H9 (cell line): ENCODE measurements around the gene CAB39. TPM values are rescaled to one million over a fixed set of nuclear protein-coding genes. Genes with fewer than 3 reads are reported as not detected.

Source experiments
- DNase-seq: peaks from one replicate; pipeline ENCODE4 v3.0.0-alpha.2; 2017
- H2AFZ ChIP-seq: one replicate; pipeline ENCODE4 v1.6.1; 2013; ENCODE audit warnings: mild to moderate bottlenecking, low read length, control low read depth, moderate library complexity
- H2AK5ac ChIP-seq: 2 replicates; pipeline ENCODE4 v1.6.1; 2013; ENCODE audit warnings: low read length, control low read depth, mixed read lengths; ENCODE audit not compliant: insufficient read length
- H2BK120ac ChIP-seq: one replicate; pipeline ENCODE4 v1.6.1; 2013; ENCODE audit warnings: low read depth, mild to moderate bottlenecking, low read length, control low read depth, inconsistent platforms; ENCODE audit not compliant: poor library complexity, severe bottlenecking
- H2BK12ac ChIP-seq: 2 replicates; pipeline ENCODE4 v1.6.1; 2013; ENCODE audit warnings: low read length, control low read depth, mixed read lengths, low read depth; ENCODE audit not compliant: insufficient read length
- H2BK15ac ChIP-seq: 2 replicates; pipeline ENCODE4 v1.6.1; 2013; ENCODE audit warnings: low read depth, low read length, control low read depth
- H2BK20ac ChIP-seq: one replicate; pipeline ENCODE4 v1.6.1; 2013; ENCODE audit warnings: low read depth, mild to moderate bottlenecking, low read length, control low read depth, inconsistent platforms; ENCODE audit not compliant: poor library complexity, severe bottlenecking
- H2BK5ac ChIP-seq: 2 replicates; pipeline ENCODE4 v1.6.1; 2013; ENCODE audit warnings: low read length, control low read depth, mixed read lengths; ENCODE audit not compliant: insufficient read length
- H3K14ac ChIP-seq: 2 replicates; pipeline ENCODE4 v1.6.1; 2013; ENCODE audit warnings: low read length, control low read depth; ENCODE audit not compliant: insufficient read depth
- H3K18ac ChIP-seq: 2 replicates; pipeline ENCODE4 v1.6.1; 2013; ENCODE audit warnings: low read depth, mild to moderate bottlenecking, mixed read lengths, low read length, control low read depth; ENCODE audit not compliant: insufficient read length
- H3K23ac ChIP-seq: 2 replicates; pipeline ENCODE4 v1.6.1; 2013; ENCODE audit warnings: low read length, control low read depth, mixed read lengths, low read depth; ENCODE audit not compliant: insufficient read length
- H3K23me2 ChIP-seq: 2 replicates; pipeline ENCODE4 v1.6.1; 2013; ENCODE audit warnings: low read depth, mild to moderate bottlenecking, mixed read lengths, low read length, control low read depth; ENCODE audit not compliant: insufficient read length, poor library complexity, severe bottlenecking
- H3K27ac ChIP-seq: 2 replicates; pipeline ENCODE4 v1.5.1; 2013; ENCODE audit warnings: low read length, control low read depth, mixed read lengths, low read depth; ENCODE audit not compliant: insufficient read length
- H3K27me3 ChIP-seq: 2 replicates; pipeline ENCODE4 v1.6.1; 2013; ENCODE audit warnings: low read length, control low read depth, inconsistent platforms; ENCODE audit not compliant: insufficient read depth
- H3K4ac ChIP-seq: 2 replicates; pipeline ENCODE4 v1.6.1; 2013; ENCODE audit warnings: low read depth, mild to moderate bottlenecking, control low read depth, inconsistent platforms, low read length, moderate library complexity
- H3K4me1 ChIP-seq: 2 replicates; pipeline ENCODE4 v1.6.1; 2013; ENCODE audit warnings: low read length, control low read depth, inconsistent platforms; ENCODE audit not compliant: insufficient read depth
- H3K4me2 ChIP-seq: 2 replicates; pipeline ENCODE4 v1.6.1; 2013; ENCODE audit warnings: low read length, control low read depth, mixed read lengths; ENCODE audit not compliant: insufficient read length, insufficient read depth
- H3K56ac ChIP-seq: 2 replicates; pipeline ENCODE4 v1.6.1; 2013; ENCODE audit warnings: low read depth, mild to moderate bottlenecking, mixed read lengths, low read length, control low read depth; ENCODE audit not compliant: insufficient read length
- H3K79me1 ChIP-seq: 2 replicates; pipeline ENCODE4 v1.6.1; 2013; ENCODE audit warnings: low read depth, mild to moderate bottlenecking, moderate library complexity, low read length, control low read depth, inconsistent platforms; ENCODE audit not compliant: insufficient read depth, poor library complexity, severe bottlenecking
- H3K79me2 ChIP-seq: 2 replicates; pipeline ENCODE4 v1.6.1; 2013; ENCODE audit warnings: low read length, control low read depth, inconsistent platforms; ENCODE audit not compliant: insufficient read depth
- H3K9ac ChIP-seq: 2 replicates; pipeline ENCODE4 v1.6.1; 2013; ENCODE audit warnings: low read length, control low read depth, mixed read lengths; ENCODE audit not compliant: insufficient read length; ENCODE audit errors: extremely low read depth
- H3K9me3 ChIP-seq: one replicate; pipeline ENCODE4 v1.6.1; 2013; ENCODE audit warnings: low read depth, low read length, inconsistent platforms; ENCODE audit not compliant: control insufficient read depth
- H3T11ph ChIP-seq: one replicate; pipeline ENCODE4 v1.6.1; 2013; ENCODE audit warnings: mild to moderate bottlenecking, low read length, control low read depth, inconsistent platforms
- H4K20me1 ChIP-seq: one replicate; pipeline ENCODE4 v1.6.1; 2013; ENCODE audit not compliant: control insufficient read depth, insufficient read length, insufficient read depth
- H4K5ac ChIP-seq: 2 replicates; pipeline ENCODE4 v1.6.1; 2013; ENCODE audit warnings: low read depth, mild to moderate bottlenecking, mixed read lengths, low read length, control low read depth; ENCODE audit not compliant: insufficient read length
- H4K8ac ChIP-seq: replicated peaks from 2 replicates; pipeline ENCODE4 v1.6.1; 2013; ENCODE audit warnings: low read length, control low read depth, mixed read lengths, low read depth; ENCODE audit not compliant: insufficient read length
- H4K91ac ChIP-seq: 2 replicates; pipeline ENCODE4 v1.6.1; 2013; ENCODE audit warnings: low read depth, mild to moderate bottlenecking, moderate library complexity, mixed read lengths, low read length, control low read depth; ENCODE audit not compliant: insufficient read length
- H3K27ac Mint-ChIP-seq, 3 experiments: 2 replicates in 2 of 3; 3 replicates in 1 of 3; pipeline ENCODE4 v1.8.0; 2020 to 2021; ENCODE audit warnings: mixed read lengths in 3 of 3, mild to moderate bottlenecking in 1 of 3, moderate library complexity in 1 of 3
- H3K27me3 Mint-ChIP-seq: 2 replicates; pipeline ENCODE4 v1.8.0; 2021; ENCODE audit warnings: low read depth, mild to moderate bottlenecking, moderate library complexity, mixed read lengths
- H3K36me3 Mint-ChIP-seq, 3 experiments: 2 replicates in 2 of 3; 3 replicates in 1 of 3; pipeline ENCODE4 v1.8.0; 2020 to 2021; ENCODE audit warnings: low read depth in 3 of 3, mixed read lengths in 3 of 3; ENCODE audit not compliant: insufficient read depth in 1 of 3
- H3K4me1 Mint-ChIP-seq, 2 experiments: 2 replicates each; pipeline ENCODE4 v1.8.0; 2020; ENCODE audit warnings: mixed read lengths in 2 of 2
- H3K4me3 Mint-ChIP-seq, 2 experiments: 2 replicates in 1 of 2; 3 replicates in 1 of 2; pipeline ENCODE4 v1.8.0; 2020 to 2021; ENCODE audit warnings: mild to moderate bottlenecking in 2 of 2, mixed read lengths in 2 of 2, moderate library complexity in 1 of 2
- H3K9me3 Mint-ChIP-seq, 2 experiments: 2 replicates in 1 of 2; 3 replicates in 1 of 2; pipeline ENCODE4 v1.8.0; 2020; ENCODE audit warnings: mild to moderate bottlenecking in 2 of 2, mixed read lengths in 2 of 2, moderate library complexity in 1 of 2
- WGBS: extraction: QIAGEN DNeasy Blood & Tissue Kit; methylation state at CpG from one replicate; pipeline ENCODE4 v1.1.7; 2013; ENCODE audit warnings: missing lambda C conversion rate, low lambda C conversion rate, mixed read lengths; ENCODE audit not compliant: insufficient read length; ENCODE audit errors: extremely low coverage; 5-methylcytosine and 5-hydroxymethylcytosine counted together
- total RNA-seq: library from RNA; stranded (reverse); gene quantifications from 2 replicates; pipeline ENCODE4 v1.2.1, GENCODE V29; 2021
- TF ChIP-seq, protein P1 (sequence below): fragments of 200-600 bp; sonication (generic); conservative IDR thresholded peaks from 3 replicates; pipeline ENCODE4 v1.8.0; 2021; ENCODE audit warnings: antibody characterized with exemption, mild to moderate bottlenecking

The CAB39 gene
- total RNA-seq, 1 experiment from 2014 or later, result 42.7 TPM

GRCh38 chr2:230840301-230840700, 127.7 kb downstream of the CAB39 start:
- H2AFZ ChIP-seq, result no peak overlapping the region
- no peak overlapping the region for H3K23ac ChIP-seq
- no peak overlapping the region for H2BK15ac ChIP-seq
- no peak overlapping the region for H2BK20ac ChIP-seq
- H3K18ac ChIP-seq, result no peak overlapping the region
- H2BK120ac ChIP-seq, result no peak overlapping the region
- Mint-ChIP-seq H3K4me1 (peaks cover 10 to 17% of the 10 kb centered on the region in 2 experiments), H3K36me3 (no peaks in the 10 kb centered on the region; a peak in 1 of 7 replicates), H3K9me3 (peaks cover 5 to 6% of the 10 kb centered on the region in 2 experiments; a peak in 4 of 5 replicates), H3K27ac (no peak overlapping the region), H3K27me3 (peaks cover 6% of the 10 kb centered on the region), H3K4me3 (no peak overlapping the region)
- H3T11ph ChIP-seq, result no peak overlapping the region
- no peaks in the 10 kb centered on the region for H3K79me1 ChIP-seq
- no peak overlapping the region for H3K4me2 ChIP-seq
- H2AK5ac ChIP-seq, result no peak overlapping the region
- H3K56ac ChIP-seq, result no peak overlapping the region
- no CpG with 5 or more reads among the region's 2 CpGs for WGBS
- no peak overlapping the region for H3K4ac ChIP-seq
- H3K9ac ChIP-seq, result no peak overlapping the region
- H3K79me2 ChIP-seq, result no peaks in the 10 kb centered on the region
- H2BK5ac ChIP-seq, result no peak overlapping the region
- H4K20me1 ChIP-seq, result no peaks in the 10 kb centered on the region
- no peaks in the 10 kb centered on the region for H3K23me2 ChIP-seq
- no peak overlapping the region for H4K5ac ChIP-seq
- TF ChIP-seq, protein P1, sequence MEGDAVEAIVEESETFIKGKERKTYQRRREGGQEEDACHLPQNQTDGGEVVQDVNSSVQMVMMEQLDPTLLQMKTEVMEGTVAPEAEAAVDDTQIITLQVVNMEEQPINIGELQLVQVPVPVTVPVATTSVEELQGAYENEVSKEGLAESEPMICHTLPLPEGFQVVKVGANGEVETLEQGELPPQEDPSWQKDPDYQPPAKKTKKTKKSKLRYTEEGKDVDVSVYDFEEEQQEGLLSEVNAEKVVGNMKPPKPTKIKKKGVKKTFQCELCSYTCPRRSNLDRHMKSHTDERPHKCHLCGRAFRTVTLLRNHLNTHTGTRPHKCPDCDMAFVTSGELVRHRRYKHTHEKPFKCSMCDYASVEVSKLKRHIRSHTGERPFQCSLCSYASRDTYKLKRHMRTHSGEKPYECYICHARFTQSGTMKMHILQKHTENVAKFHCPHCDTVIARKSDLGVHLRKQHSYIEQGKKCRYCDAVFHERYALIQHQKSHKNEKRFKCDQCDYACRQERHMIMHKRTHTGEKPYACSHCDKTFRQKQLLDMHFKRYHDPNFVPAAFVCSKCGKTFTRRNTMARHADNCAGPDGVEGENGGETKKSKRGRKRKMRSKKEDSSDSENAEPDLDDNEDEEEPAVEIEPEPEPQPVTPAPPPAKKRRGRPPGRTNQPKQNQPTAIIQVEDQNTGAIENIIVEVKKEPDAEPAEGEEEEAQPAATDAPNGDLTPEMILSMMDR, result no peak
- H3K9me3 ChIP-seq, result no peaks in the 10 kb centered on the region
- H3K14ac ChIP-seq, result no peak overlapping the region
- H3K4me1 ChIP-seq, result no peaks in the 10 kb centered on the region
- no peak overlapping the region for H4K8ac ChIP-seq
- no peak overlapping the region for H2BK12ac ChIP-seq
- no peaks in the 10 kb centered on the region for H3K27me3 ChIP-seq
- H4K91ac ChIP-seq, result no peak overlapping the region
- no peak for DNase-seq
- H3K27ac ChIP-seq, result no peak overlapping the region
